HepG2 (cell line): ENCODE data around the gene CKS1B. TPM values are rescaled to one million over a fixed set of nuclear protein-coding genes. Genes with fewer than 3 reads are reported as not detected.

ENCODE experiments used
- CEBPB ChIP-seq: IDR thresholded peaks from 2 replicates; pipeline ENCODE4 v1.6.1; 2011; ENCODE audit warnings: low read depth, low read length, improper control_type of control experiment, borderline replicate concordance
- CTCF ChIP-seq: sonication (generic); formaldehyde crosslinking; IDR thresholded peaks from 2 replicates; pipeline ENCODE4 v1.5.0; 2020; ENCODE audit warnings: mild to moderate bottlenecking, missing genetic modification reagents, moderate library complexity
- ELF1 ChIP-seq: sonication (generic); formaldehyde crosslinking; IDR thresholded peaks from 2 replicates; pipeline ENCODE4 v1.4.0; 2020; ENCODE audit warnings: missing genetic modification reagents
- GTF2F1 ChIP-seq: fragments of 150-350 bp; IDR thresholded peaks from 2 replicates; pipeline ENCODE4 v1.6.1; 2014; ENCODE audit warnings: low read length
- MNT ChIP-seq: fragments of 450-650 bp; IDR thresholded peaks from 2 replicates; pipeline ENCODE4 v1.6.1; 2016
- SP2 ChIP-seq: sonication (generic); formaldehyde crosslinking; IDR thresholded peaks from 2 replicates; pipeline ENCODE4 v1.5.1; 2020; ENCODE audit warnings: mild to moderate bottlenecking, missing genetic modification reagents
- SPEN ChIP-seq: sonication (generic); formaldehyde crosslinking; IDR thresholded peaks from 2 replicates; pipeline ENCODE4 v1.5.1; 2020; ENCODE audit warnings: low read depth, mild to moderate bottlenecking, missing genetic modification reagents
- THAP11 ChIP-seq: IDR thresholded peaks from 2 replicates; pipeline ENCODE4 v1.6.1; 2016; ENCODE audit warnings: missing biosample characterization, missing genetic modification reagents
- ZFP36 ChIP-seq: fragments of 150-350 bp; IDR thresholded peaks from 2 replicates; pipeline ENCODE4 v1.6.1; 2018; ENCODE audit warnings: borderline replicate concordance, low read length, low read depth; ENCODE audit not compliant: partially characterized antibody
- ZFP36L2 ChIP-seq: sonication (generic); formaldehyde crosslinking; IDR thresholded peaks from 2 replicates; pipeline ENCODE4 v1.4.0; 2020; ENCODE audit warnings: missing genetic modification reagents
- ZNF20 ChIP-seq: sonication (generic); formaldehyde crosslinking; IDR thresholded peaks from 2 replicates; pipeline ENCODE4 v1.4.0; 2020; ENCODE audit warnings: mild to moderate bottlenecking, moderate library complexity, missing genetic modification reagents
- ZNF451 ChIP-seq: sonication (generic); formaldehyde crosslinking; IDR thresholded peaks from 2 replicates; pipeline ENCODE4 v1.5.0; 2020; ENCODE audit warnings: mild to moderate bottlenecking, missing genetic modification reagents
- ZNF558 ChIP-seq: sonication (generic); formaldehyde crosslinking; IDR thresholded peaks from 2 replicates; pipeline ENCODE4 v1.9.0; 2022; ENCODE audit warnings: mild to moderate bottlenecking, missing genetic modification reagents, borderline replicate concordance
- ZNF614 ChIP-seq: IDR thresholded peaks from 2 replicates; pipeline ENCODE4 v1.6.1; 2018; ENCODE audit warnings: missing biosample characterization, missing genetic modification reagents, inconsistent platforms, borderline replicate concordance
- polyA plus RNA-seq, 8 experiments: library from polyadenylated mRNA; depleted of rRNA in 3 of 8; stranded (reverse) in 7 of 8; unstranded in 1 of 8; fragments of >200 nt; fragmentation: Illumina TruSeq in 4 of 8; extraction: Trizol in 4 of 8; gene quantifications; 2 replicates each; pipeline versions ENCODE4 v1.2.1 to v1.2.3, GENCODE V29; 2011 to 2016; ENCODE audit warnings: low read depth in 4 of 8, missing spikeins in 1 of 8, mixed read lengths in 1 of 8; ENCODE audit not compliant: insufficient read depth in 1 of 8
- total RNA-seq, 5 experiments: library from RNA; depleted of rRNA; stranded (reverse); fragments of >200 nt; fragmentation: Illumina TruSeq; extraction: Trizol; gene quantifications; 2 replicates each; pipeline ENCODE4 v1.2.3, GENCODE V29; 2016; ENCODE audit warnings: low read depth in 1 of 5
- TF ChIP-seq, protein P1 (sequence below): sonication (generic); formaldehyde crosslinking; IDR thresholded peaks from 2 replicates; pipeline ENCODE4 v1.8.0; 2022; ENCODE audit warnings: missing genetic modification reagents, low read depth, mild to moderate bottlenecking, borderline replicate concordance

Gene CKS1B
- total and polyA plus RNA-seq, 2 of the 13 experiments (the other 11 are each of a cell fraction or from before 2014, with no cell fraction given), result 217 to 222 TPM

DNA sequence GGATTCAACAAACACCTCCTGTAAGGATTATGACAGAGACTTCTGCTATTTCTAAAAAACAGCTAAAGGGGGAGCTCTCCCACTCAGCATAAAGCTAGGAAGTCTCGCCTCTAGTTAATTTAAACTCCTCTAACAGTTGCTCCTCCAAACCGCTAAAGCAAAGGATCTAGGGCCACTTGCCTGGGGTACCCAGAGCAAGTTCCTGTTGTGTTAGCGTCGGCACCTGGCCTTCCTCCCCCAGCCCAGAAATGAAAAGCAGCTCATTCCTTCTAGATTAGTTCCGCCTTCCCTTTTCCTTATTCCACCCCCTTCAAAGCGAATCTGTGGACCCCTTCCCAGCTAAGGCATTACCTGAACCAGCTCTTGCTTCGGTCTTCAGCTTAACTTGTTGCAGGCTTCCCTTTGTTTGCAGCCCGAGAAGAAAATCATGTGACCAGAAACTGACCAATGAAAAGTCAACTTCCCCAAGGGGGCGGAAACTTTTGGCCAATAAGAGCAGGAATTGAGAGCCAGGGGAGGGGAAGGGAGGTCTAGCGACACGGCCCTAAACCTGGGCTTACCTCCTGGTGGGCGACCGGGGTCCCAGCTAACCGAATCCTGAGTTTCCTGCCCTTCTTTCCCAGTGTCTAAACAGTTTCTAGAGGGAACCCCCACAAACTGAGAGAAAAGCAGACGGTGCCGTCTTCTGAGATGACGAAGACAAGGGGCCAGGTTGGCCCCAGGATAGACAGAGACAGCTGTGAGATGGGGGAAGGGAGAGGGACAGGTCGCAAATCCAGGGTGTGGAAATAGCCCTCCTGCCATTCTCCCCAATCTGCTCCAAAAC, 18.6 kb upstream of the CKS1B start, which contains the start of gene PBXIP1 (continued):
- TF ChIP-seq CTCF (CRISPR knock-in tag) (0 out of 2 replicates have a peak, but pooled peaks have one; percentile 1), ELF1 (CRISPR knock-in tag) (peak; percentile 27; the same call in 1 of the 2 replicates), ZNF20 (CRISPR knock-in tag) (no peak), ZNF614 (CRISPR knock-in tag) (no peak), ZFP36 (no peak), ZNF558 (no peak), GTF2F1 (no peak), ZFP36L2 (CRISPR knock-in tag) (no peak), THAP11 (CRISPR knock-in tag) (peak; percentile 9; the same call in 1 of the 2 replicates), MNT (no peak), CEBPB (no peak), SPEN (no peak), SP2 (peak; percentile 81), ZNF451 (CRISPR knock-in tag) (no peak)
- TF ChIP-seq, protein P1, sequence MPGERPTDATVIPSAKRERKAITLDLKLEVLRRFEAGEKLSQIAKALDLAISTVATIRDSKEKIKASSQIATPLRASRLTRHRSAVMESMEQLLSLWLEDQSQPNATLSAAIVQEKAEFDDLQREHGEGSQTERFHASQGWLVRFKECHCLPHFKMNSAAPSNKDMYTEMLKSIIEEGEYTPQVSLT, result no peak
